Measurements from ENCODE around the gene CDHR2.

DNA sequence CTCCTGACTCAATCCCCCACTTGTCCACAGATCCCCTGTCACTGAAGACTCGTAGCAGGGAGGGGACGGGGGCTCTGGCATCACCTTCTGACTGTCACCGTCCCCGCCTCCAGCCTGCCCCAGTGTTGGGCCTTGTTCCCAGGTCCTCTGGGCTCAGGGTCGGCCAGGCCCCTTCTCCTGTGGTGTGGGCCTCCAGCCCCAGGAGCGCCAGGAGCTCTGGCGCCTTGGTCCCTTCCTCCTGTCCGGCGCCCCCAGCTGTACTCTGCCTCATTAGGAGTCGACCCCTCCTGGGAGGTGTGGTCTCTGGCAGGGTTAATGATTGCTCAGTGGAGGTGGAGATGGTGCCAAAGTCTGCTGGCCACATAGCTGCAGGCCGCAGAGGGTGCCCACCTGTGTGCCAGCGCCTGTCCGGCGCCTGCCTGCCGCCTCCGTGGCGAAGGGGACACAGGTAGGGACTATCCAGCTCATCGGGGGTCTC is at the start of gene CDHR2:
- TF ChIP-seq TAF1 (IDR thresholded peaks at IDR 0.05; ENCODE audit: low read depth) (no peak), EP300 (IDR thresholded peaks at IDR 0.05; ENCODE audit: borderline replicate concordance) (no peak), REST (IDR thresholded peaks at IDR 0.05; ENCODE audit: low read depth) (no peak), RAD21 (IDR thresholded peaks at IDR 0.05; ENCODE audit: low read depth) (no peak)
